CD4-positive, alpha-beta T cell (primary cell): ENCODE results near the gene ARPIN. TPM values are rescaled to one million over a fixed set of nuclear protein-coding genes. Genes with fewer than 3 reads are reported as not detected.

Source experiments
- ATAC-seq: fragments of 200-7000 bp; cut with Tn5 transposase; one replicate; pipeline ENCODE4 v1.10.0; 2022; ENCODE audit warnings: mild to moderate bottlenecking; ENCODE audit not compliant: poor library complexity
- CTCF ChIA-PET: fragments of 350-600 bp; sonication (Branson Sonifier 250); formaldehyde crosslinking; loops from one replicate; lab custom pipeline; 2021; ENCODE audit warnings: antibody characterized with exemption, inconsistent platforms; lab: Charles Lee
- POLR2A ChIA-PET: fragments of 350-600 bp; sonication (Branson Sonifier 250); formaldehyde crosslinking; loops from one replicate; lab custom pipeline; 2021; ENCODE audit warnings: antibody characterized with exemption, inconsistent platforms; lab: Charles Lee
- DNase-seq, 14 experiments: peaks; one replicate each; pipeline ENCODE4 v3.0.0-alpha.2; 2013 to 2020; ENCODE audit warnings: mixed read lengths in 2 of 14
- H3K27ac ChIP-seq, 2 donors: one replicate each; pipeline versions ENCODE4 v1.5.1 to v1.7.0; 2013; ENCODE audit warnings: low read length in 2 of 2, low read depth in 1 of 2, mild to moderate bottlenecking in 1 of 2
- H3K27me3 ChIP-seq, 2 experiments: 1 replicate in 1 of 2; 2 replicates in 1 of 2; pipeline versions ENCODE4 v1.6.1 to v1.7.0; 2013; ENCODE audit warnings: low read length in 2 of 2, control low read depth in 1 of 2, mild to moderate bottlenecking in 1 of 2, moderate library complexity in 1 of 2; ENCODE audit not compliant: insufficient read depth in 2 of 2, control insufficient read depth in 1 of 2
- H3K36me3 ChIP-seq: one replicate; pipeline ENCODE4 v1.6.1; 2013; ENCODE audit warnings: low read length, control low read depth; ENCODE audit not compliant: insufficient read depth
- H3K4me1 ChIP-seq: one replicate; pipeline ENCODE4 v1.6.1; 2013; ENCODE audit warnings: low read length, control low read depth; ENCODE audit not compliant: insufficient read depth
- H3K4me3 ChIP-seq: one replicate; pipeline ENCODE4 v1.5.1; 2013; ENCODE audit warnings: mild to moderate bottlenecking, low read length, moderate library complexity
- H3K9me3 ChIP-seq, 2 experiments: 1 replicate in 1 of 2; 2 replicates in 1 of 2; pipeline versions ENCODE4 v1.6.1 to v1.7.0; 2013; ENCODE audit warnings: low read length in 2 of 2, mild to moderate bottlenecking in 2 of 2, control low read depth in 1 of 2, moderate library complexity in 1 of 2; ENCODE audit not compliant: control insufficient read depth in 1 of 2, insufficient read depth in 1 of 2
- H3K27ac Mint-ChIP-seq: one replicate; pipeline ENCODE4 v1.8.0; 2020; ENCODE audit warnings: mixed read lengths
- H3K27me3 Mint-ChIP-seq: one replicate; pipeline ENCODE4 v1.8.0; 2021; ENCODE audit warnings: mixed read lengths
- H3K36me3 Mint-ChIP-seq: one replicate; pipeline ENCODE4 v1.8.0; 2021; ENCODE audit warnings: low read depth, mixed read lengths
- H3K4me1 Mint-ChIP-seq: one replicate; pipeline ENCODE4 v1.8.0; 2021; ENCODE audit warnings: low read depth, mixed read lengths
- H3K4me3 Mint-ChIP-seq: one replicate; pipeline ENCODE4 v1.8.0; 2020; ENCODE audit warnings: mild to moderate bottlenecking, mixed read lengths
- H3K9me3 Mint-ChIP-seq: one replicate; pipeline ENCODE4 v1.8.0; 2020; ENCODE audit warnings: mixed read lengths
- intact Hi-C, 2 experiments: fragments of 100-400 bp; cut with DNase I in 1 of 2; cut with micrococcal nuclease in 1 of 2; formaldehyde crosslinking; loops; one replicate each; pipeline versions ENCODE4 v1.15.1 to v1.9.0; 2023 to 2025; cut with DNase I, micrococcal nuclease
- total RNA-seq, 174 experiments: library from RNA in 2 of 174; stranded (reverse) in 2 of 174; gene quantifications; one replicate each; pipeline ENCODE4 v1.2.3 and lab custom pipeline; 2021 to 2026
- TF ChIP-seq, protein P1 (sequence below): fragments of 200-600 bp; IDR thresholded peaks from one replicate; pipeline ENCODE4 v1.8.0; 2022; ENCODE audit warnings: antibody characterized with exemption, mild to moderate bottlenecking

The ARPIN gene
- total RNA-seq, 2 experiments from 2014 or later, result not detected

- H3K27ac ChIP-seq, result no peak overlapping the region
- H3K9me3 ChIP-seq, result no peaks in the 10 kb centered on the region
- Mint-ChIP-seq H3K9me3 (no peaks in the 10 kb centered on the region), H3K4me3 (no peak overlapping the region), H3K27ac (peak overlapping the region; percentile 13), H3K36me3 (no peaks in the 10 kb centered on the region), H3K27me3 (no peaks in the 10 kb centered on the region), H3K4me1 (peaks cover 20% of the 10 kb centered on the region)
- TF ChIP-seq, protein P1, sequence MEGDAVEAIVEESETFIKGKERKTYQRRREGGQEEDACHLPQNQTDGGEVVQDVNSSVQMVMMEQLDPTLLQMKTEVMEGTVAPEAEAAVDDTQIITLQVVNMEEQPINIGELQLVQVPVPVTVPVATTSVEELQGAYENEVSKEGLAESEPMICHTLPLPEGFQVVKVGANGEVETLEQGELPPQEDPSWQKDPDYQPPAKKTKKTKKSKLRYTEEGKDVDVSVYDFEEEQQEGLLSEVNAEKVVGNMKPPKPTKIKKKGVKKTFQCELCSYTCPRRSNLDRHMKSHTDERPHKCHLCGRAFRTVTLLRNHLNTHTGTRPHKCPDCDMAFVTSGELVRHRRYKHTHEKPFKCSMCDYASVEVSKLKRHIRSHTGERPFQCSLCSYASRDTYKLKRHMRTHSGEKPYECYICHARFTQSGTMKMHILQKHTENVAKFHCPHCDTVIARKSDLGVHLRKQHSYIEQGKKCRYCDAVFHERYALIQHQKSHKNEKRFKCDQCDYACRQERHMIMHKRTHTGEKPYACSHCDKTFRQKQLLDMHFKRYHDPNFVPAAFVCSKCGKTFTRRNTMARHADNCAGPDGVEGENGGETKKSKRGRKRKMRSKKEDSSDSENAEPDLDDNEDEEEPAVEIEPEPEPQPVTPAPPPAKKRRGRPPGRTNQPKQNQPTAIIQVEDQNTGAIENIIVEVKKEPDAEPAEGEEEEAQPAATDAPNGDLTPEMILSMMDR, result no peak
- no peaks in the 10 kb centered on the region for H3K27me3 ChIP-seq
- DNase-seq (no peak), ATAC-seq (no peak)
- H3K36me3 ChIP-seq, result no peaks in the 10 kb centered on the region
- no peak overlapping the region for H3K4me3 ChIP-seq
- ChIA-PET POLR2A (interaction anchor here (1.8 kb wide), 1 partner anchor 79 kb away, joined by 5 read pairs; no protein-coding TSS in a partner anchor), CTCF (no interaction called here)
- intact Hi-C loops, result no loop called here
- H3K4me1 ChIP-seq, result peaks cover 15% of the 10 kb centered on the region
Measured at GRCh38 chr15:89937365-89938350, 24.9 kb upstream of the ARPIN start.

DNA sequence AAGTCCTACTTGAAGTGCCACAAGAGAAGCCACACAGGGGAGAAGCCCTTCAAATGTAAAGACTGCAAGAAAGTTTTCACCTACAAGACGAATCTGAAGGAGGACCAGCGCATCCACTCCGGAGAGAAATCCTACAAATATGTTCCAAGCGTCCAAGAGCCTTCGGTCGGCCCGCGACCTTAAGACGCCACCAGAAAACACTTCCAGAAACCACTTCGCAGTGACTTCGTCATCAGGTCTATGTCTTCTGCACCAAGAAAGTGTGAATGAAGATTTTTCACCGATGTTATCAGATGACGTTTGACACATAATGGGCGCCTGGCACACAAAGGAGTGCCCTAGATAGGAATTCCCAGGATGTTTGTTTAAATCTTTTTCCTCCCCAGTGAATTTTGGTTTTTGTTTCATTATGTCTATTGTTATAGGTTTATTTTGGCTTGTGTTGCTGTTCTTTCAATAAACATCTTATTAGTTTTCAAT lies 24.1 kb upstream of the ARPIN start:
- ATAC-seq, result no peak
- CTCF ChIA-PET, result no interaction called here

DNA sequence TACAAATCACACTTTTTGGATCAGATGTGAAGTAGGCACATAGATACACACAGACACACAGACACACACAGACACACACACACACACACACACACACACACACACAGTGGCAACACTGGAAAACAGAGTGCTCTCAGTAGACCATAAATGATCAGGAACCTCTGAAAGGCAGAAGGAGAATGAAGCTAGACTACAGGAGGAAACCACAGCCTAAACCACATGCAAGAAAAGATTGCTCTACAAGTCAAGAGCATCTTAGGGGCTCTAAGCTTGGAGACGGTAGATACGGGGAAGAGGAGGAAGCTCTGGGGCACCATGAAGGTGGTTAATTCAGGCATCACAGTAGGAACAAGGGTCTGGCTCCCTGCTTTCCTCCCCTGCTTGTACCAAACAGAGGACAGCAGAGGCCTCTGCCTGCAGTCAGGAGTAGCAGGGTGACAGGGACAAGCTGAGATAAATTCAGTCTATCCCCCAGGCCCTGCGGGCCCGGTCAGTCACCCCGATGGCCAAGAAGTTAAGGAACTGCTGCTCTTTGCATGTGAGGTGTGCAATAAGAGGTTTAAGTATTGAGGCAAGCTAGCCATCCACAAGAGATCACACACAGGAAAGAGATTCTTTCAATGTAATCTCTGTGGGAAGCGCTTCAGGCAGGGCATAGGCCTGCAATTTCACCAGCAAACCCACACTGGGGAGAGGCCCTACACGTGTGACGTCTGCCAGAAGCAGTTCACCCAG lies 23.5 kb upstream of the ARPIN start:
- Histone ChIP-seq H3K9me3 (no peaks in the 10 kb centered on the region), H3K27ac (no peak overlapping the region), H3K27me3 (no peaks in the 10 kb centered on the region), H3K36me3 (no peaks in the 10 kb centered on the region), H3K4me3 (no peak overlapping the region), H3K4me1 (peaks cover 15% of the 10 kb centered on the region)
- ChIA-PET CTCF (no interaction called here), POLR2A (interaction anchor here (0.6 to 1.8 kb wide), 9 partner anchors 38 to 142 kb away, joined by 3 to 7 read pairs (median 3); partner anchors contain the start of gene ZNF710)
- TF ChIP-seq, protein P1, result no peak
- Mint-ChIP-seq H3K4me3 (no peak overlapping the region), H3K36me3 (no peaks in the 10 kb centered on the region), H3K27me3 (no peaks in the 10 kb centered on the region), H3K27ac (no peak overlapping the region), H3K9me3 (no peaks in the 10 kb centered on the region), H3K4me1 (peaks cover 20% of the 10 kb centered on the region)
- ATAC-seq, result peak; percentile 86
- DNase-seq, result peak in 6 of 14 experiments; percentile 4 to 62 (median 47)
- intact Hi-C loops, result no loop called here

More for the DNA sequence above, 24.1 kb upstream of the ARPIN start:
- POLR2A ChIA-PET, result interaction anchor here (1.0 to 1.8 kb wide), 4 partner anchors 42 to 80 kb away, joined by 3 to 7 read pairs (median 5); partner anchors contain the start of gene ZNF710
- intact Hi-C loops, result no loop called here
- Histone ChIP-seq H3K27ac (no peak overlapping the region), H3K4me3 (no peak overlapping the region), H3K4me1 (peaks cover 15% of the 10 kb centered on the region), H3K36me3 (no peaks in the 10 kb centered on the region), H3K9me3 (no peaks in the 10 kb centered on the region), H3K27me3 (no peaks in the 10 kb centered on the region)
- DNase-seq, result peak in 1 of 14 experiments; percentile 1
- Mint-ChIP-seq H3K27ac (no peak overlapping the region), H3K4me1 (peaks cover 20% of the 10 kb centered on the region), H3K36me3 (no peaks in the 10 kb centered on the region), H3K4me3 (no peak overlapping the region), H3K9me3 (no peaks in the 10 kb centered on the region), H3K27me3 (no peaks in the 10 kb centered on the region)
- TF ChIP-seq, protein P1, result no peak
